ENCODE results near the gene SELENOH.

GRCh38 chr11:57781529-57781943, 40.2 kb downstream of the SELENOH start:
- TF ChIP-seq, protein P1, sequence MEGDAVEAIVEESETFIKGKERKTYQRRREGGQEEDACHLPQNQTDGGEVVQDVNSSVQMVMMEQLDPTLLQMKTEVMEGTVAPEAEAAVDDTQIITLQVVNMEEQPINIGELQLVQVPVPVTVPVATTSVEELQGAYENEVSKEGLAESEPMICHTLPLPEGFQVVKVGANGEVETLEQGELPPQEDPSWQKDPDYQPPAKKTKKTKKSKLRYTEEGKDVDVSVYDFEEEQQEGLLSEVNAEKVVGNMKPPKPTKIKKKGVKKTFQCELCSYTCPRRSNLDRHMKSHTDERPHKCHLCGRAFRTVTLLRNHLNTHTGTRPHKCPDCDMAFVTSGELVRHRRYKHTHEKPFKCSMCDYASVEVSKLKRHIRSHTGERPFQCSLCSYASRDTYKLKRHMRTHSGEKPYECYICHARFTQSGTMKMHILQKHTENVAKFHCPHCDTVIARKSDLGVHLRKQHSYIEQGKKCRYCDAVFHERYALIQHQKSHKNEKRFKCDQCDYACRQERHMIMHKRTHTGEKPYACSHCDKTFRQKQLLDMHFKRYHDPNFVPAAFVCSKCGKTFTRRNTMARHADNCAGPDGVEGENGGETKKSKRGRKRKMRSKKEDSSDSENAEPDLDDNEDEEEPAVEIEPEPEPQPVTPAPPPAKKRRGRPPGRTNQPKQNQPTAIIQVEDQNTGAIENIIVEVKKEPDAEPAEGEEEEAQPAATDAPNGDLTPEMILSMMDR (IDR thresholded peaks at IDR 0.05) = no peak
- TF ChIP-seq, protein P2, sequence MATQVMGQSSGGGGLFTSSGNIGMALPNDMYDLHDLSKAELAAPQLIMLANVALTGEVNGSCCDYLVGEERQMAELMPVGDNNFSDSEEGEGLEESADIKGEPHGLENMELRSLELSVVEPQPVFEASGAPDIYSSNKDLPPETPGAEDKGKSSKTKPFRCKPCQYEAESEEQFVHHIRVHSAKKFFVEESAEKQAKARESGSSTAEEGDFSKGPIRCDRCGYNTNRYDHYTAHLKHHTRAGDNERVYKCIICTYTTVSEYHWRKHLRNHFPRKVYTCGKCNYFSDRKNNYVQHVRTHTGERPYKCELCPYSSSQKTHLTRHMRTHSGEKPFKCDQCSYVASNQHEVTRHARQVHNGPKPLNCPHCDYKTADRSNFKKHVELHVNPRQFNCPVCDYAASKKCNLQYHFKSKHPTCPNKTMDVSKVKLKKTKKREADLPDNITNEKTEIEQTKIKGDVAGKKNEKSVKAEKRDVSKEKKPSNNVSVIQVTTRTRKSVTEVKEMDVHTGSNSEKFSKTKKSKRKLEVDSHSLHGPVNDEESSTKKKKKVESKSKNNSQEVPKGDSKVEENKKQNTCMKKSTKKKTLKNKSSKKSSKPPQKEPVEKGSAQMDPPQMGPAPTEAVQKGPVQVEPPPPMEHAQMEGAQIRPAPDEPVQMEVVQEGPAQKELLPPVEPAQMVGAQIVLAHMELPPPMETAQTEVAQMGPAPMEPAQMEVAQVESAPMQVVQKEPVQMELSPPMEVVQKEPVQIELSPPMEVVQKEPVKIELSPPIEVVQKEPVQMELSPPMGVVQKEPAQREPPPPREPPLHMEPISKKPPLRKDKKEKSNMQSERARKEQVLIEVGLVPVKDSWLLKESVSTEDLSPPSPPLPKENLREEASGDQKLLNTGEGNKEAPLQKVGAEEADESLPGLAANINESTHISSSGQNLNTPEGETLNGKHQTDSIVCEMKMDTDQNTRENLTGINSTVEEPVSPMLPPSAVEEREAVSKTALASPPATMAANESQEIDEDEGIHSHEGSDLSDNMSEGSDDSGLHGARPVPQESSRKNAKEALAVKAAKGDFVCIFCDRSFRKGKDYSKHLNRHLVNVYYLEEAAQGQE (IDR thresholded peaks at IDR 0.05; ENCODE audit: insufficient read depth in 1 of 2, low read depth in 2 of 2, low read length in 1 of 2) = no peak
- TF ChIP-seq SIN3A (IDR thresholded peaks at IDR 0.05; ENCODE audit: borderline replicate concordance, insufficient read depth, low read depth, low read length) = no peak
